Activated T-cell treated with anti-CD3 and anti-CD28 coated beads, Interleukin-2, amount 50 U/mL, for 72 hours (primary cell): ENCODE results near the gene OGDH. TPM values are rescaled to one million over a fixed set of nuclear protein-coding genes. Genes with fewer than 3 reads are reported as not detected.

ENCODE experiments used
- ATAC-seq, 2 donors: fragments of 150-1000 bp; cut with Tn5 transposase; replicated peaks in 1 of 2; 2 replicates each; pipeline ENCODE4 v1.10.0; 2021; ENCODE audit warnings: moderate library complexity in 2 of 2, mild to moderate bottlenecking in 1 of 2
- DNase-seq, 2 donors: peaks; one replicate each; pipeline ENCODE4 v3.0.0; 2021 to 2022; ENCODE audit warnings: mixed read lengths in 1 of 2
- H3K27ac Mint-ChIP-seq: one replicate; pipeline ENCODE4 v1.8.0; 2022; ENCODE audit warnings: mild to moderate bottlenecking, moderate library complexity, mixed read lengths
- H3K27me3 Mint-ChIP-seq: one replicate; pipeline ENCODE4 v1.8.0; 2022; ENCODE audit warnings: low read depth, mixed read lengths
- H3K36me3 Mint-ChIP-seq, 2 donors: one replicate each; pipeline ENCODE4 v1.8.0; 2022; ENCODE audit warnings: mixed read lengths in 2 of 2, mild to moderate bottlenecking in 1 of 2; ENCODE audit not compliant: insufficient read depth in 2 of 2
- H3K4me1 Mint-ChIP-seq: one replicate; pipeline ENCODE4 v1.8.0; 2022; ENCODE audit warnings: low read depth, mixed read lengths
- H3K4me3 Mint-ChIP-seq, 2 donors: one replicate each; pipeline ENCODE4 v1.8.0; 2022; ENCODE audit warnings: mild to moderate bottlenecking in 2 of 2, mixed read lengths in 2 of 2, moderate library complexity in 2 of 2
- H3K9me3 Mint-ChIP-seq, 2 donors: one replicate each; pipeline ENCODE4 v1.8.0; 2022; ENCODE audit warnings: mixed read lengths in 2 of 2
- total RNA-seq, 2 donors: library from RNA; stranded (reverse); gene quantifications; one replicate each; pipeline ENCODE4 v1.2.3, GENCODE V29; 2022

Gene OGDH
- total RNA-seq, 2 donors from 2014 or later = 79.6 to 82.7 TPM

DNA sequence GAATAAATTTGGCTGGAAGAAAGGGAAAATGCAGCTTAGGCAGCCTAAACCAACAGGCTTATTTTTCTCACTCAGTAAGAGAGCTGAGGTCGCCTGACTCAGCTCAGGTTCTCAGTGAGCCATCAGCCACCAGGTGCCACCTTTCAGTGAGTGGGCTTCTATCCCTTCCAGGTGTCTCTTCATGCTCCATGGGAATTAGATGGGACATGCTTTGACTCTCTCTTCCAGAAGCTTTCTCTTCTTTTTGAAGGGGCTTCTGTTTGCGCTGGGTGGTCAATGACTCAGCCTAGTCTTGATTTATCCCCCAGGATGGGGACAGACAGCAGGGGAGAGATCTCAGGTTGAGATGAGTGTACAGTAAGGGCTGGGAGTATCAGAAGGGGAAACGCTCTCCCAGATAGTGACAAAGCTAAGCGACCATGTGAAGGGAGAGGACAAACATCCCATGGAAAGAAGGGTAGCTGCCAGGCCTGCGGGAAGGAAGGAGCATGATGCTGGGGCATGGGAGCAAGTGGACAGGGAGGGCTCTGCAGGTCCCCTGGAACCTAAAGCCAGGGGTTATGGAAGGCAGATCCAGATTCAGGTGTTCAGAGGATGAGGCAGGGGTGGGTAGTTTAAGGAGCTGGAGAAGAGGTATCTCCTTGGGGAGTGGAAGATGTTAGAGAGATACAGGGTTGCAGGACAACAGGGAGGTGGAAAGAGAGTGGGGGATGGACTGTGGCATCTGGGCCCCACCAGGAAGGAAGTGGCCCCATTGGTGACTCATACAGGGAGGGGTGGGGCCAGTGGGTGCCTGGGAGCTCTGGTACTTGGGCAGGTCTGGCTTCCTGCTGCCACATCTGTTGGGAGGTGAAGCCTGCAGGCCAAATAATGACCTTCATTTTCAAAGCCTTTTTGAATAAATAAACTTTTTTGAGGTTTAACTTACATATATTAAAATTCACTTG is 32.5 kb downstream of the OGDH start:
- Mint-ChIP-seq H3K4me1 (peaks cover 68% of the 10 kb centered on the region), H3K27me3 (no peaks in the 10 kb centered on the region), H3K27ac (peak overlapping the region; percentile 99), H3K9me3 (no peaks in the 10 kb centered on the region), H3K36me3 (peaks cover 0 to 2% of the 10 kb centered on the region in 2 donors), H3K4me3 (peak overlapping the region; percentile 81 to 85)
- peak; percentile 90 to 91 for DNase-seq
- ATAC-seq = peak; percentile 72 to 73

DNA sequence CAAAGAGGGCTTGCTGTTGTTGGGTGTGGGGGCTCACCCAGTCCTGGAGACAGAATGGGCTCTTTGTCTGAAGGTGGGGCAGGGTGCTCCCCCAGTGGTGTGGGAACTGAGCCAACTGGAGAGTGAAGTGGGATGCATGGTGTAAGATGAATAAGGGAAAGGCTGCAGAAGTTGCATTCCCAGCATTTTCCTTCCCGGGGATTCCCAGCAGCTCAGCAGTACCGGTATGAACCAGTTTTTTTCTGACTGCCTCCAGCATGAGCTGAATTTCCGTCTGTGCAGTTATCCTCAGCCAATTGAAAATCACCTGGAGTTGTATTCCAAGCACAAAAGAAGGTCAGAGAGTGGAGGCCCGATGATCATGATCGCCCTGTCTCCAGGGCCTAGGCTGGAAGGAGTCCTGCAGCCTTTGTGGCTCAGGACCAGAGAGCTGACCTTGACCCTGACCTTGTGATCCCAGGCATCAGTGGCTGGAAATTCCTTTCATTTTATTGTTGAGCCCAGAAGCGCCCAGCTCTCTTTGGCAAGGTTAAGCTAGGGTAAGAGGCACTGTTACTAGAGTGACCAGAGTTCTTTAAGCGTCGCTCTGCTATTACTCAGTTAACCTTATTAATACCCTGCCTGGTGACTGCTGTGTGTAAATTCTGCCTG is 33.4 kb downstream of the OGDH start:
- Mint-ChIP-seq H3K27ac (peak overlapping the region; percentile 99), H3K27me3 (no peaks in the 10 kb centered on the region), H3K36me3 (peaks cover 0 to 2% of the 10 kb centered on the region in 2 donors), H3K4me1 (peaks cover 59% of the 10 kb centered on the region), H3K9me3 (no peaks in the 10 kb centered on the region), H3K4me3 (peak overlapping the region; percentile 81 to 85)
- DNase-seq (no peak), ATAC-seq (no peak)

DNA sequence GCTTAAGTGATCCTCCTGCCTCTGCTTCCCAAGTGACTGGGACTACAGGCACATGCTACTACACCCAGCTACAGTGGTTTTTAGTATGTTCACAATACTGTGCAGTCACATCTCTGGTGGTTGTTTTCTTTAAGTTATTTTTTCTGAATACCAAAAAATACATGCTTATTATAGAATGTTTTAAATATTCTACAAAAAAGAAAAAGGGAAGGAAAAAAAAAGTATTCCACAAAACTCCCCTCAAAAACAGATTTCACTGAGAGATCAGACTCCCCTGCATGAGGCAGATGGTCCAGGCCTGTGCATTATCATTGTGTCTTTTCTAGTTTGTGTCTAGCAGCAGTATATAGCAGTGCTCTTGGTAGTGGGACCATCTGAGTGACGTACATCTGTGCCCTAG is 36.8 kb downstream of the OGDH start:
- Mint-ChIP-seq H3K27ac (no peak overlapping the region), H3K9me3 (no peaks in the 10 kb centered on the region), H3K4me1 (peaks cover 26% of the 10 kb centered on the region), H3K27me3 (no peaks in the 10 kb centered on the region), H3K4me3 (no peak overlapping the region), H3K36me3 (peaks cover 0 to 8% of the 10 kb centered on the region in 2 donors)
- ATAC-seq (no peak), DNase-seq (no peak)

GRCh38 chr7:44645254-44645653 is 38.8 kb downstream of the OGDH start:
- H3K27ac Mint-ChIP-seq = no peak overlapping the region
- no peak for DNase-seq
- H3K27me3 Mint-ChIP-seq = no peaks in the 10 kb centered on the region
- H3K36me3 Mint-ChIP-seq = peaks cover 0 to 8% of the 10 kb centered on the region in 2 donors
- peaks cover 5% of the 10 kb centered on the region for H3K4me1 Mint-ChIP-seq
- H3K9me3 Mint-ChIP-seq = no peaks in the 10 kb centered on the region
- ATAC-seq = no peak
- no peak overlapping the region for H3K4me3 Mint-ChIP-seq

DNA sequence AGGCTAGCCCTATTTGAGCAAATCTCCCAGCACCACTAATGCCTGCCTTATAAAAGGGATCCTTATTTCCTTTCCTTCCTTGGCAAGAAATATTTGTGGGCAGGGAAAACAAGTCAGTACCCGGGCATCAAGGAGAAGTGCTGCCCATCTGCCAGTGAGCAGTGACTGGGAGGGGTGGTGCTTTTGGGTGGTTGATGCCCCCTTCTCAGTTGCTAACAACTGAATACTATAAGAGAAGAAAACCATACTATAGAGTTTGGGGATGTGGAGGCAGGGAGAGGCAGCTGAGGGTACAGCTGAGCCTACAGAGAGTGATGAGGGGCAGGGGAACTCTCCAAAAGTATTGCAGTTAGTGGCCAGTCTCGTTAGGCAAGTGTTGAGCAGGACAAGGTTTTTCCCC is 39.3 kb downstream of the OGDH start:
- ATAC-seq (no peak), DNase-seq (no peak)
- H3K27me3 Mint-ChIP-seq = no peaks in the 10 kb centered on the region
- peaks cover 0 to 6% of the 10 kb centered on the region in 2 donors for H3K36me3 Mint-ChIP-seq
- H3K27ac Mint-ChIP-seq = peak overlapping the region; percentile 63
- no peaks in the 10 kb centered on the region for H3K9me3 Mint-ChIP-seq
- H3K4me1 Mint-ChIP-seq = peaks cover 1% of the 10 kb centered on the region
- H3K4me3 Mint-ChIP-seq = no peak overlapping the region

DNA sequence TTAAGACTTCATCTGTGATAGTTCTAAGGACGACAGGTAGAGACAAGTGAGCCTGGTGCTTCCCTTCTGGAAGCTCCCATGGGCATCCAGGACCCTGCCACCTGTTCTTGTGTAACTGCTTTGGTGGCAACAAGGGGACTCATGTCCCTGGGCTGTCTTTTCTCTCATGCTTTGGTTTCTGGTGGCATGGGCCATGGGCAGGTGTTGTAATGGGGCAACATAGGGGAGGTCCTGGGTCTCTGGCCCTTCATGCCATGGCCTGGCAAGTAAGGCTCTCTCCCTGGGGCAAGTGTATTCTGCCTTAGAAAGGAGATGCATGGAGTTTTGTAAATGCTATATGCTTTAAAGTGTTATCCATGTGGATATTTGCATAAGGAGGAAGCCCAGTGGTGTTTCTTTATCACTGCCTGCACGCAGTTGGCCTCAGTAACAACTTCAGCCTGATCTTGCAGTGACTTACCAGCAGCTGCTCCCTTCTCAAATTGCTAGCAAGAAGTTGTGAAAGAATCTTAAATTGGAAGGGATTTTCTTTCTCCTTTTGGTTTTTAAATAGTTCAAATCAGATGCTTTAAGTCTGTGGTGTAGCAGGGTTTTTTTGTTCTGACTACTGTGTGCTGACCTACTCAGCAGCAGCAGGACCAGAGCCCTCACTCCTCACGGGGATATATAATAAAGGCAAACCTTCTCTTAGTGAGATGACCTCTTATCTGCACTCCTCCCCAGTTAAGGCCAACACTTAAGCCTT is 39.9 kb downstream of the OGDH start:
- DNase-seq (no peak), ATAC-seq (no peak)
- Mint-ChIP-seq H3K36me3 (peaks cover 0 to 6% of the 10 kb centered on the region in 2 donors), H3K4me3 (no peak overlapping the region), H3K27ac (no peak overlapping the region), H3K27me3 (no peaks in the 10 kb centered on the region), H3K4me1 (no peaks in the 10 kb centered on the region), H3K9me3 (no peaks in the 10 kb centered on the region)

- DNase-seq = no peak
- Mint-ChIP-seq H3K4me3 (no peak overlapping the region), H3K9me3 (no peaks in the 10 kb centered on the region), H3K4me1 (no peaks in the 10 kb centered on the region), H3K27me3 (no peaks in the 10 kb centered on the region), H3K36me3 (peaks cover 0 to 6% of the 10 kb centered on the region in 2 donors), H3K27ac (no peak overlapping the region)
- ATAC-seq = no peak
Observed at GRCh38 chr7:44646921-44647636, 40.7 kb downstream of the OGDH start.

DNA sequence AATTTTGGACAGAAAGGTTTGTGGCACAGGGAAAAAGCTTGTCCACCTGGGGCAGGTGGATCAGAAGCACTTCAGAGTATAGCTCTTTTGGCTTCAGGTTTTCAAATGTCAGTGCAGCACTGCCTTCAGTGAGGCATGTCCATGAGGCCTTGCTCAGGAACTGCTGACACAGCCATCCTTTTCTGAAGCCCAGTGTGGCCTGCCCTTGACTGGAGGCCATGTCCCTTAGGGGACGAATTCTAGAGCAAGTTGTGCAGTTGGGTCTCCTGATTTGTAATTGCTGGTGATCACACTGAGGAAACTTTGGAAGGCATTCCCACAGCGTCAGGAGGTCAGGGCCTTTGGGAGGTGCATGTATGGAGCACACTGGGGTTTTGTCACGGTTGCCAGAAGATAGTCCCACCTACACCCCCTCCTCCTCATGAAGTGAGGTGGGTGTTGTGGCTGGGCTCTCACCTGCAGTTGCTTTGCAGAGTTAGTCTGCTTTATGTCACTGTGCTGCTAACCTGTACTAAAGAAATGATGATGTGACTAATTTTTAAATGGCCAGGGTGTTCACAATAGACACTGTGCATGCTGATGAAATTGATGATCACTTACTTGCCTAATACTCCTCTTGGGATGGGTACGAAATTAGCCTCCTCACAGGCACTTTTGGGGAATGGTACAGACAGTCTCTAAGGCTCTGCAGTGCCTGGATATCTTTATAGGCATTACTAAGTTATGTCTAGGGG is 41.7 kb downstream of the OGDH start:
- no peaks in the 10 kb centered on the region for H3K9me3 Mint-ChIP-seq
- H3K4me1 Mint-ChIP-seq = no peaks in the 10 kb centered on the region
- H3K27ac Mint-ChIP-seq = no peak overlapping the region
- no peak for ATAC-seq
- H3K4me3 Mint-ChIP-seq = no peak overlapping the region
- DNase-seq = no peak
- peaks cover 0 to 6% of the 10 kb centered on the region in 2 donors for H3K36me3 Mint-ChIP-seq
- H3K27me3 Mint-ChIP-seq = no peaks in the 10 kb centered on the region

GRCh38 chr7:44650242-44650641 is 43.8 kb downstream of the OGDH start:
- peaks cover 0 to 8% of the 10 kb centered on the region in 2 donors for H3K36me3 Mint-ChIP-seq
- DNase-seq (no peak), ATAC-seq (no peak)
- no peak overlapping the region for H3K4me3 Mint-ChIP-seq
- no peaks in the 10 kb centered on the region for H3K4me1 Mint-ChIP-seq
- no peaks in the 10 kb centered on the region for H3K27me3 Mint-ChIP-seq
- H3K9me3 Mint-ChIP-seq = no peaks in the 10 kb centered on the region
- no peak overlapping the region for H3K27ac Mint-ChIP-seq

DNA sequence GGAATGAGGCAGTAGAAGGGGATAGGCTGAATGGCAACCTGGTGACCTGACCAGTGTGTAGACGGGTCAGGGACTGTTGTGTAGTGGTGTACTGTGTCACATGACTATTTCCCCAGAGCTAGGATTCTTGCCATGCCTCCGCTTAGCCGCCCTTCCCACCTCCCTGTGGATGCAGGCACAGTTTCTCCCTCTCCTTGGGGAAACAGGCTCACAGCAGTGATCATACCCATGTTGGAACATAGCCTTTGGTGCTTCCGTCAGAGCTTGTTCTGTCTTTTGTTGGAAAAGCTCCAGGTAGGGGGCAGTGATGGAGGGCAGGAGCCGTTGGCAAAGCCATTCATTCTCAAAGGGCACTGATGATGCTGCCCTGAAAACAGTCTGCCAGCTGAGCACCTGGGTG is 44.3 kb downstream of the OGDH start:
- Mint-ChIP-seq H3K27me3 (no peaks in the 10 kb centered on the region), H3K4me3 (no peak overlapping the region), H3K36me3 (peaks cover 0 to 8% of the 10 kb centered on the region in 2 donors), H3K9me3 (no peaks in the 10 kb centered on the region), H3K4me1 (no peaks in the 10 kb centered on the region), H3K27ac (no peak overlapping the region)
- DNase-seq (no peak), ATAC-seq (no peak)

- no peak overlapping the region for H3K4me3 Mint-ChIP-seq
- no peak overlapping the region for H3K27ac Mint-ChIP-seq
- H3K27me3 Mint-ChIP-seq = no peaks in the 10 kb centered on the region
- no peak for ATAC-seq
- no peaks in the 10 kb centered on the region for H3K4me1 Mint-ChIP-seq
- H3K36me3 Mint-ChIP-seq = peaks cover 3 to 16% of the 10 kb centered on the region in 2 donors
- DNase-seq = no peak
- peaks cover 0 to 3% of the 10 kb centered on the region in 2 donors for H3K9me3 Mint-ChIP-seq
Observed at GRCh38 chr7:44652535-44652934, 46.1 kb downstream of the OGDH start.

- Mint-ChIP-seq H3K4me3 (no peak overlapping the region), H3K27me3 (no peaks in the 10 kb centered on the region), H3K27ac (no peak overlapping the region), H3K9me3 (peaks cover 1 to 6% of the 10 kb centered on the region in 2 donors), H3K4me1 (no peaks in the 10 kb centered on the region), H3K36me3 (peaks cover 6 to 24% of the 10 kb centered on the region in 2 donors)
- ATAC-seq (no peak), DNase-seq (no peak)
Observed at GRCh38 chr7:44654255-44654796, 47.9 kb downstream of the OGDH start.
